Esophagus muscularis mucosa (tissue), 4 donors: ENCODE measurements around the gene SPATA20. TPM values are rescaled to one million over a fixed set of nuclear protein-coding genes. Genes with fewer than 3 reads are reported as not detected.

ENCODE experiments used
- DNase-seq: peaks from one replicate; pipeline ENCODE4 v3.0.0-alpha.2; 2017; ENCODE audit errors: extremely low spot score
- H3K27ac ChIP-seq, 4 donors: fragments of 200-600 bp; sonication (generic); replicated peaks in 1 of 4; 1 replicate in 3 of 4; 2 replicates in 1 of 4; pipeline ENCODE4 v1.5.1; 2016 to 2019; ENCODE audit warnings: mild to moderate bottlenecking in 1 of 4
- H3K27me3 ChIP-seq, 4 donors: fragments of 200-600 bp; sonication (generic); one replicate each; pipeline versions ENCODE4 v1.5.1 to v1.6.0; 2016 to 2019
- H3K36me3 ChIP-seq, 4 donors: fragments of 200-600 bp; sonication (generic); one replicate each; pipeline ENCODE4 v1.5.1; 2016 to 2019
- H3K4me1 ChIP-seq, 4 donors: fragments of 200-600 bp; sonication (generic); one replicate each; pipeline ENCODE4 v1.5.1; 2016 to 2019
- H3K4me3 ChIP-seq, 4 donors: fragments of 200-600 bp; sonication (generic); 1 replicate in 2 of 4; 2 replicates in 2 of 4; pipeline ENCODE4 v1.5.1; 2016 to 2019; ENCODE audit warnings: mild to moderate bottlenecking in 4 of 4, moderate library complexity in 1 of 4
- H3K9me3 ChIP-seq, 4 donors: fragments of 200-600 bp; sonication (generic); 1 replicate in 3 of 4; 2 replicates in 1 of 4; pipeline ENCODE4 v1.5.1; 2016 to 2019
- EP300 ChIP-seq: sonication (generic); formaldehyde crosslinking; IDR thresholded peaks from one replicate; pipeline ENCODE4 v1.6.1; 2017; ENCODE audit warnings: antibody characterized with exemption
- POLR2A ChIP-seq: fragments of 450-650 bp; IDR thresholded peaks from one replicate; pipeline ENCODE4 v1.6.1; 2017; ENCODE audit warnings: antibody characterized with exemption, moderate library complexity, mild to moderate bottlenecking, low read depth
- POLR2AphosphoS5 ChIP-seq, 2 donors: sonication (generic); formaldehyde crosslinking; IDR thresholded peaks; one replicate each; pipeline ENCODE4 v1.6.1; 2017; ENCODE audit warnings: antibody characterized with exemption in 2 of 2
- WGBS: methylation state at CpG from one replicate; pipeline ENCODE4 v1.1.5; 2018; 5-methylcytosine and 5-hydroxymethylcytosine counted together
- intact Hi-C: fragments of 100-400 bp; cut with DNase I; formaldehyde crosslinking; loops from one replicate; pipeline ENCODE4 v1.15.1; 2023
- total RNA-seq, 4 donors: library from RNA; depleted of rRNA; stranded (reverse); fragments of >200 nt; gene quantifications; one replicate each; pipeline versions ENCODE4 v1.1.0 to v1.2.1, GENCODE V29; 2016
- TF ChIP-seq, protein P1 (sequence below), 3 experiments: fragments of 200-600 bp in 2 of 3; fragments of 450-650 bp in 1 of 3; sonication (generic) in 2 of 3; IDR thresholded peaks; one replicate each; pipeline ENCODE4 v1.5.1; 2017 to 2019; ENCODE audit warnings: antibody characterized with exemption in 3 of 3, mild to moderate bottlenecking in 2 of 3, moderate library complexity in 1 of 3

The SPATA20 gene
- total RNA-seq, 4 donors from 2014 or later = 44.1 to 64.4 (median 54.6) TPM

DNA sequence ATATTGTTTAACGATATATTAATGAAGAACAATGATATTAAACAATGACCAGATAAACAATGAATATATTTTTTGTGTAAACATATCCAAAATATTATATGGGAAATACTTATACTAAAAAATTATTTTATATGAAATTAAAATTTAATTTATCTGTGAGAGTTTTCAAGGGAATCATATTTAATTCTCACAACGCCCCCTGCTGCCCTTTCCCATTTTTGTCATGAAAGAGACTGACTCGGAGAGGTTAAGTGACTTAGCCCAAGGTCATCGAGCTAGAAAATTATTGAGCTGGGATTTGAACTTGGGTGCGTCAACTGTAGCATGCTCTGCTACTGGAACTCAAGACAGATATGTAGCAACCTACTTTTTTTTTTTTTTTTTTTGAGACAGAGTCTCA lies 45.9 kb upstream of the SPATA20 start:
- TF ChIP-seq, protein P1, sequence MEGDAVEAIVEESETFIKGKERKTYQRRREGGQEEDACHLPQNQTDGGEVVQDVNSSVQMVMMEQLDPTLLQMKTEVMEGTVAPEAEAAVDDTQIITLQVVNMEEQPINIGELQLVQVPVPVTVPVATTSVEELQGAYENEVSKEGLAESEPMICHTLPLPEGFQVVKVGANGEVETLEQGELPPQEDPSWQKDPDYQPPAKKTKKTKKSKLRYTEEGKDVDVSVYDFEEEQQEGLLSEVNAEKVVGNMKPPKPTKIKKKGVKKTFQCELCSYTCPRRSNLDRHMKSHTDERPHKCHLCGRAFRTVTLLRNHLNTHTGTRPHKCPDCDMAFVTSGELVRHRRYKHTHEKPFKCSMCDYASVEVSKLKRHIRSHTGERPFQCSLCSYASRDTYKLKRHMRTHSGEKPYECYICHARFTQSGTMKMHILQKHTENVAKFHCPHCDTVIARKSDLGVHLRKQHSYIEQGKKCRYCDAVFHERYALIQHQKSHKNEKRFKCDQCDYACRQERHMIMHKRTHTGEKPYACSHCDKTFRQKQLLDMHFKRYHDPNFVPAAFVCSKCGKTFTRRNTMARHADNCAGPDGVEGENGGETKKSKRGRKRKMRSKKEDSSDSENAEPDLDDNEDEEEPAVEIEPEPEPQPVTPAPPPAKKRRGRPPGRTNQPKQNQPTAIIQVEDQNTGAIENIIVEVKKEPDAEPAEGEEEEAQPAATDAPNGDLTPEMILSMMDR (IDR thresholded peaks at IDR 0.05) = peak in 2 of 3 experiments; percentile 22 to 40
- no peak for TF ChIP-seq POLR2A
- H3K4me3 ChIP-seq = no peak overlapping the region
- no peak for DNase-seq
- no peaks in the 10 kb centered on the region for H3K9me3 ChIP-seq
- H3K27me3 ChIP-seq = no peaks in the 10 kb centered on the region
- intact Hi-C loops = no loop called here
- H3K27ac ChIP-seq = no peak overlapping the region
- no peaks in the 10 kb centered on the region for H3K4me1 ChIP-seq
- H3K36me3 ChIP-seq = no peaks in the 10 kb centered on the region
- 50% methylated on average over 5 of the region's 5 CpGs for WGBS

DNA sequence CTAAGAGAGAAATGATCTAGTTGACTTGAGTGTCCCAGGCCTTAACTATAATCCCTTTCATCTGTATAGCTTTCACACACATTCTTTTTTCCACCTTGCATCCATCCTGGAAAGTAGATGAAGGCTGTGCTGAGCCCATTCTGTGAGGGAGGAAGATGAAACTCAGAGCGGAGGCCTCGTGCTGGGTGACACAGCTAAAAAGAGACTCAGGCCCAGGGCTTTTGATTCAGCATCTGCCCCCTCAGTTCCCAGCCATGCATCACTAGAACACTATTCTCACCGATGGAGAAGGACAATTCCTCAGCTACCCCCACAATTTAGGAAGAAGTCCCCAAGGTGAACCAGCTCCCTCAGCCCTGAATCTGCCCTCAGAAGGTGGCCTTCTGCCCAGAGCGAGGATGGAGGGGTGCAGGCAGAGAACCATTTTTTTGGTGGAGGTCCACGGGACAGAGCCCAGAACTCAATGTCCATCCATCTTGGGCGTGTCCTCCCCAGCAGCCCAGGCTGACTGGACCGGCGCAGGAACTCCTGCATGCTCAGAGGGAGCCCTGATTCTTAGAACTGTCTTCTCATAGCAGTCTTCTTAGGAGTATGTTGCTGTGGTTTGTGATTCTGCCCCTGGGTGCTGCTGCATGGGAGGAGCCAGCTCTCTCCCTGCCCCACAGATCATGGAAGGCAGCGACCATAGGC lies 44.5 kb upstream of the SPATA20 start:
- TF ChIP-seq, protein P1 (IDR thresholded peaks at IDR 0.05) = no peak
- TF ChIP-seq POLR2A (no peak), POLR2AphosphoS5 (IDR thresholded peaks at IDR 0.05) (no peak), EP300 (no peak)
- Histone ChIP-seq H3K36me3 (no peaks in the 10 kb centered on the region), H3K9me3 (no peaks in the 10 kb centered on the region), H3K27ac (no peak overlapping the region), H3K4me3 (no peak overlapping the region), H3K4me1 (peaks cover 0 to under 1% (median under 1%) of the 10 kb centered on the region in 4 donors), H3K27me3 (no peaks in the 10 kb centered on the region)
- WGBS = 89% methylated on average over 8 of the region's 9 CpGs
- DNase-seq = no peak
- intact Hi-C loops = no loop called here

DNA sequence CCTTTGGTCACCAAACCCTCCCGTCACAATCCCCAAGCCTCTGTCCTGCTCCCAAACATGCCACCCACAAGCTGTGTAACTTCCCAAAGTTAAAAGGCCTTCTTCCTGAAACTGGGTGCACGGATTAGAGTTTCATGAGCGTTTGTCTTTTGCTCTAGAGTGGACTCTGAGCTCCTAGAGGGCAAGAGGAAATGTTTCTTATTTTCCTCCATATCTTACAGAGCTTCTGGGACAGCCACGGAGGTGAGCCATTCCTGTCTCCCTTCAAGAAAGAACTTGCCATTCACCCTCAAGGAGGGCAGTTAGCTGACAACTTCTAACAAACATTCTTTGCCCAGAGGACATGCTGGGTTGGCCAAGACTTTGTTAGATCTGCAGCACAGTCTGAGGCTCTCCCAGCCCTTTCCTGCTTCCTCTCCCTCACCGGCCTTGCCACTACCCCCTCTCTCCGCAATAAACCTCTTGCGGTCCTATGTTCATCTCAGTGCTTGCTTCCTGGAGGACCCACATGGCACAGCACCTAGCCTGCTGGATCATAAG lies 41.3 kb upstream of the SPATA20 start:
- H3K4me1 ChIP-seq = peaks cover 11 to 22% (median 17%) of the 10 kb centered on the region in 4 donors
- no peaks in the 10 kb centered on the region for H3K27me3 ChIP-seq
- intact Hi-C loops = no loop called here
- TF ChIP-seq, protein P1 (IDR thresholded peaks at IDR 0.05) = no peak
- TF ChIP-seq POLR2AphosphoS5 (IDR thresholded peaks at IDR 0.05) (no peak), EP300 (no peak), POLR2A (no peak)
- no peak overlapping the region for H3K4me3 ChIP-seq
- DNase-seq = no peak
- H3K27ac ChIP-seq = no peak overlapping the region
- H3K9me3 ChIP-seq = no peaks in the 10 kb centered on the region
- 86% methylated on average over 7 of the region's 7 CpGs for WGBS
- no peaks in the 10 kb centered on the region for H3K36me3 ChIP-seq

- no peak for DNase-seq
- intact Hi-C loops = no loop called here
These were observed 40.7 kb upstream of the SPATA20 start for GRCh38 chr17:50506298-50506697.

GRCh38 chr17:50507871-50508572 lies 39.0 kb upstream of the SPATA20 start, which contains the start of gene MYCBPAP:
MYCBPAP (plus strand) TSS chr17:50508439; CDS start chr17:50508675, 236 bp downstream.
- no peaks in the 10 kb centered on the region for H3K27me3 ChIP-seq
- peak within 1 kb of the TSS; percentile 69 to 83 (median 80) for H3K27ac ChIP-seq
- intact Hi-C loops = no loop called here
- peak within 1 kb of the TSS; percentile 65 to 82 (median 69) for H3K4me3 ChIP-seq
- no peaks in the 10 kb centered on the region for H3K9me3 ChIP-seq
- no peaks in the 10 kb centered on the region for H3K36me3 ChIP-seq
- peaks cover 17 to 22% (median 20%) of the 10 kb centered on the region in 4 donors for H3K4me1 ChIP-seq
- peak; percentile 94 for DNase-seq
- TF ChIP-seq, protein P1 (IDR thresholded peaks at IDR 0.05) = peak in 2 of 3 experiments; percentile 17 to 41
- no peak for TF ChIP-seq POLR2A
- TF ChIP-seq POLR2AphosphoS5 (IDR thresholded peaks at IDR 0.05) = peak; percentile 63 to 72
- TF ChIP-seq EP300 = no peak
- WGBS = 17% methylated on average over 16 of the region's 66 CpGs

More at GRCh38 chr17:50506298-50506697, 40.7 kb upstream of the SPATA20 start:
- no peak for TF ChIP-seq EP300
- no peak overlapping the region for H3K4me3 ChIP-seq
- no peaks in the 10 kb centered on the region for H3K36me3 ChIP-seq
- no peaks in the 10 kb centered on the region for H3K9me3 ChIP-seq
- 89% methylated on average over 7 of the region's 7 CpGs for WGBS
- no peak overlapping the region for H3K27ac ChIP-seq
- H3K27me3 ChIP-seq = no peaks in the 10 kb centered on the region
- peaks cover 17 to 22% (median 20%) of the 10 kb centered on the region in 4 donors for H3K4me1 ChIP-seq
